Omental fat pad (tissue), 4 donors: ENCODE measurements around the gene CDC73. TPM values are rescaled to one million over a fixed set of nuclear protein-coding genes. Genes with fewer than 3 reads are reported as not detected.
"Not testable (repeated sequence)": the region's sequence is repeated elsewhere in the genome, so short reads cannot be mapped to it uniquely, and the experiment has no call there.

ENCODE experiments used
- ATAC-seq: fragments of 150-250 bp; one replicate; pipeline ENCODE4 v1.9.1; 2016; ENCODE audit warnings: mild to moderate bottlenecking, moderate library complexity; ENCODE audit not compliant: low FRiP score
- DNase-seq: peaks from one replicate; pipeline ENCODE4 v3.0.0-alpha.2; 2019; ENCODE audit warnings: low spot score
- CTCF ChIP-seq, 3 donors: fragments of 450-650 bp; IDR thresholded peaks; one replicate each; pipeline ENCODE4 v1.5.1; 2016 to 2017; ENCODE audit warnings: antibody characterized with exemption in 3 of 3, mild to moderate bottlenecking in 3 of 3, moderate library complexity in 2 of 3
- total RNA-seq, 4 donors: library from RNA; depleted of rRNA; stranded (reverse); fragments of >200 nt; gene quantifications; one replicate each; pipeline ENCODE4 v1.1.0, GENCODE V29; 2016

Gene CDC73
- total RNA-seq, 4 donors from 2014 or later, result 34.0 to 50.2 (median 39.7) TPM

- DNase-seq (no peak), ATAC-seq (no peak)
- no peak for TF ChIP-seq CTCF (IDR thresholded peaks at IDR 0.05)
Observed at GRCh38 chr1:193113258-193113991, 8.4 kb upstream of the CDC73 start.

- DNase-seq (no peak), ATAC-seq (no peak)
- no peak for TF ChIP-seq CTCF (IDR thresholded peaks at IDR 0.05)
Observed at GRCh38 chr1:193113992-193114332, 7.9 kb upstream of the CDC73 start.

- DNase-seq (no peak), ATAC-seq (no peak)
- no peak for TF ChIP-seq CTCF (IDR thresholded peaks at IDR 0.05)
Observed at GRCh38 chr1:193114485-193115095, 7.2 kb upstream of the CDC73 start.

GRCh38 chr1:193115629-193116227 lies 6.1 kb upstream of the CDC73 start:
- no peak for TF ChIP-seq CTCF (IDR thresholded peaks at IDR 0.05)
- DNase-seq (no peak), ATAC-seq (peak; percentile 97)

- not testable (repeated sequence) for ATAC-seq
Observed at GRCh38 chr1:193117167-193117566, 4.7 kb upstream of the CDC73 start.

GRCh38 chr1:193118194-193118593 lies 3.6 kb upstream of the CDC73 start:
- TF ChIP-seq CTCF (IDR thresholded peaks at IDR 0.05), result no peak
- ATAC-seq (no peak), DNase-seq (no peak)

More at GRCh38 chr1:193117167-193117566, 4.7 kb upstream of the CDC73 start:
- DNase-seq, result not testable (repeated sequence)

GRCh38 chr1:193118803-193119730 lies 2.8 kb upstream of the CDC73 start:
- ATAC-seq (no peak), DNase-seq (no peak)
- TF ChIP-seq CTCF (IDR thresholded peaks at IDR 0.05), result no peak
